GM23248 (cell line): ENCODE measurements around the gene ABCC4. TPM values are rescaled to one million over a fixed set of nuclear protein-coding genes. Genes with fewer than 3 reads are reported as not detected.

Experiments
- DNase-seq: peaks from one replicate; pipeline ENCODE4 v3.0.0-alpha.2; 2015
- H2AFZ ChIP-seq: fragments of 200-600 bp; sonication (generic); 2 replicates; pipeline ENCODE4 v1.6.1; 2016; ENCODE audit warnings: antibody characterized with exemption
- H3F3A ChIP-seq: fragments of 200-600 bp; sonication (generic); 2 replicates; pipeline ENCODE4 v1.6.1; 2016; ENCODE audit warnings: mild to moderate bottlenecking, antibody characterized with exemption, mixed run types; ENCODE audit not compliant: insufficient read depth
- H3K27ac ChIP-seq: fragments of 200-600 bp; sonication (generic); 2 replicates; pipeline ENCODE4 v1.5.1; 2016; ENCODE audit warnings: mild to moderate bottlenecking
- H3K27me3 ChIP-seq: fragments of 200-600 bp; sonication (generic); replicated peaks from 2 replicates; pipeline ENCODE4 v1.6.1; 2016; ENCODE audit warnings: mild to moderate bottlenecking; ENCODE audit not compliant: insufficient read depth
- H3K36me3 ChIP-seq: fragments of 200-600 bp; sonication (generic); 2 replicates; pipeline ENCODE4 v1.6.1; 2016; ENCODE audit warnings: low read depth, mild to moderate bottlenecking
- H3K4me1 ChIP-seq: fragments of 200-600 bp; sonication (generic); 2 replicates; pipeline ENCODE4 v1.6.1; 2016; ENCODE audit warnings: mild to moderate bottlenecking; ENCODE audit not compliant: insufficient read depth
- H3K4me2 ChIP-seq: fragments of 200-600 bp; sonication (generic); one replicate; pipeline ENCODE4 v1.6.1; 2016; ENCODE audit warnings: mild to moderate bottlenecking; ENCODE audit not compliant: unreplicated experiment
- H3K4me3 ChIP-seq: fragments of 200-600 bp; sonication (generic); 2 replicates; pipeline ENCODE4 v1.5.1; 2016; ENCODE audit warnings: mild to moderate bottlenecking
- H3K79me2 ChIP-seq: fragments of 200-600 bp; sonication (generic); 2 replicates; pipeline ENCODE4 v1.6.1; 2016; ENCODE audit warnings: mild to moderate bottlenecking; ENCODE audit not compliant: insufficient read depth
- H3K9ac ChIP-seq: fragments of 200-600 bp; sonication (generic); 2 replicates; pipeline ENCODE4 v1.6.1; 2016; ENCODE audit warnings: mild to moderate bottlenecking
- H3K9me2 ChIP-seq: fragments of 200-600 bp; sonication (generic); 2 replicates; pipeline ENCODE4 v1.6.1; 2016; ENCODE audit warnings: mixed run types, mild to moderate bottlenecking, moderate library complexity; ENCODE audit not compliant: insufficient read depth
- H3K9me3 ChIP-seq: fragments of 200-600 bp; sonication (generic); one replicate; pipeline ENCODE4 v1.6.1; 2017; ENCODE audit warnings: low read depth
- H4K20me1 ChIP-seq: fragments of 200-600 bp; sonication (generic); 2 replicates; pipeline ENCODE4 v1.6.0; 2016; ENCODE audit not compliant: insufficient read depth
- EZH2 ChIP-seq: fragments of 200-600 bp; sonication (generic); IDR thresholded peaks from 2 replicates; pipeline ENCODE4 v1.6.1; 2018; ENCODE audit warnings: antibody characterized with exemption, mild to moderate bottlenecking; ENCODE audit not compliant: insufficient read depth, poor library complexity, severe bottlenecking
- EZH2phosphoT487 ChIP-seq: fragments of 200-600 bp; sonication (generic); IDR thresholded peaks from 2 replicates; pipeline ENCODE4 v1.6.1; 2018; ENCODE audit warnings: antibody characterized with exemption, moderate library complexity, mild to moderate bottlenecking, low read depth; ENCODE audit not compliant: insufficient read depth
- WGBS, 2 experiments: methylation state at CpG; one replicate each; pipeline ENCODE4 v1.1.6; 2015 to 2017; ENCODE audit warnings: low lambda C conversion rate in 2 of 2, low coverage in 1 of 2; ENCODE audit errors: missing lambda C conversion rate in 2 of 2; 5-methylcytosine and 5-hydroxymethylcytosine counted together
- in situ Hi-C: fragments of 300-500 bp; cut with MboI; formaldehyde crosslinking; loops from 2 replicates; pipeline ENCODE4 v1.15.0; 2020
- polyA plus RNA-seq: library from polyadenylated mRNA; unstranded; fragments of >200 nt; fragmentation: Nextera tagmentation; extraction: Ambion mirVana; gene quantifications from 2 replicates; pipeline ENCODE4 v1.2.1, GENCODE V29; 2016
- total RNA-seq: library from RNA; depleted of rRNA; stranded (reverse); fragments of >200 nt; shearing (Covaris generic); gene quantifications from 2 replicates; pipeline ENCODE4 v1.2.3, GENCODE V29; 2014

The ABCC4 gene
- total and polyA plus RNA-seq, 2 experiments from 2014 or later, result 3.9 to 11.2 TPM

- in situ Hi-C loops, result no loop called here
Observed at GRCh38 chr13:95338905-95339304, 37.7 kb upstream of the ABCC4 start.

GRCh38 chr13:95337597-95337996 is 36.3 kb upstream of the ABCC4 start:
- H4K20me1 ChIP-seq, result no peaks in the 10 kb centered on the region
- no peaks in the 10 kb centered on the region for H3K4me1 ChIP-seq
- no peak overlapping the region for H3K4me3 ChIP-seq
- H3K27me3 ChIP-seq, result no peaks in the 10 kb centered on the region
- TF ChIP-seq EZH2phosphoT487, result no peak
- no peak for TF ChIP-seq EZH2
- no peaks in the 10 kb centered on the region for H3K79me2 ChIP-seq
- no peak overlapping the region for H3K27ac ChIP-seq
- H3K4me2 ChIP-seq, result no peak overlapping the region
- WGBS, 2 experiments, result 41 to 55% methylated on average over 3 of the region's 3 CpGs
- H3K9ac ChIP-seq, result no peak overlapping the region
- in situ Hi-C loops, result no loop called here
- no peaks in the 10 kb centered on the region for H3K36me3 ChIP-seq
- H3K9me3 ChIP-seq, result no peaks in the 10 kb centered on the region
- no peak for DNase-seq
- no peaks in the 10 kb centered on the region for H3F3A ChIP-seq
- H3K9me2 ChIP-seq, result no peaks in the 10 kb centered on the region
- no peak overlapping the region for H2AFZ ChIP-seq

More at GRCh38 chr13:95338905-95339304, 37.7 kb upstream of the ABCC4 start:
- Histone ChIP-seq H3K4me1 (no peaks in the 10 kb centered on the region), H2AFZ (no peak overlapping the region), H3K9me3 (no peaks in the 10 kb centered on the region), H3K9me2 (no peaks in the 10 kb centered on the region), H3K27me3 (no peaks in the 10 kb centered on the region), H3K9ac (no peak overlapping the region), H3F3A (no peaks in the 10 kb centered on the region), H3K79me2 (no peaks in the 10 kb centered on the region), H3K36me3 (no peaks in the 10 kb centered on the region), H3K4me2 (no peak overlapping the region), H3K4me3 (no peak overlapping the region), H4K20me1 (no peaks in the 10 kb centered on the region), H3K27ac (no peak overlapping the region)
- DNase-seq, result no peak
- TF ChIP-seq EZH2phosphoT487 (no peak), EZH2 (no peak)
- WGBS, 2 experiments, result 74 to 88% methylated on average over 3 of the region's 3 CpGs

GRCh38 chr13:95335667-95336066 is 34.4 kb upstream of the ABCC4 start:
- Histone ChIP-seq H2AFZ (no peak overlapping the region), H3K27me3 (no peaks in the 10 kb centered on the region), H3K4me2 (no peak overlapping the region), H3K36me3 (no peaks in the 10 kb centered on the region), H3K79me2 (no peaks in the 10 kb centered on the region), H3K4me1 (no peaks in the 10 kb centered on the region), H3K9me2 (no peaks in the 10 kb centered on the region), H3K9me3 (no peaks in the 10 kb centered on the region), H4K20me1 (no peaks in the 10 kb centered on the region), H3K4me3 (no peak overlapping the region), H3F3A (no peaks in the 10 kb centered on the region), H3K9ac (no peak overlapping the region), H3K27ac (no peak overlapping the region)
- no peak for TF ChIP-seq EZH2phosphoT487
- TF ChIP-seq EZH2, result no peak
- in situ Hi-C loops, result no loop called here
- no peak for DNase-seq
- WGBS, 2 experiments, result 66 to 85% methylated on average over 5 to 6 of the region's 6 CpGs

- Histone ChIP-seq H3K9me2 (no peaks in the 10 kb centered on the region), H3K27me3 (no peaks in the 10 kb centered on the region; the same call in 1 of the 2 replicates), H3K9me3 (no peaks in the 10 kb centered on the region), H3K4me2 (no peak overlapping the region), H4K20me1 (no peaks in the 10 kb centered on the region), H3K27ac (no peak overlapping the region), H3K4me1 (no peaks in the 10 kb centered on the region), H3K9ac (no peak overlapping the region), H2AFZ (no peak overlapping the region), H3K36me3 (no peaks in the 10 kb centered on the region), H3K4me3 (no peak overlapping the region), H3K79me2 (no peaks in the 10 kb centered on the region), H3F3A (no peaks in the 10 kb centered on the region)
- in situ Hi-C loops, result no loop called here
- 58% methylated on average over 5 of the region's 5 CpGs for WGBS, 2 experiments
- TF ChIP-seq EZH2phosphoT487, result no peak
- no peak for TF ChIP-seq EZH2
- no peak for DNase-seq
Observed at GRCh38 chr13:95328386-95328785, 27.1 kb upstream of the ABCC4 start.

DNA sequence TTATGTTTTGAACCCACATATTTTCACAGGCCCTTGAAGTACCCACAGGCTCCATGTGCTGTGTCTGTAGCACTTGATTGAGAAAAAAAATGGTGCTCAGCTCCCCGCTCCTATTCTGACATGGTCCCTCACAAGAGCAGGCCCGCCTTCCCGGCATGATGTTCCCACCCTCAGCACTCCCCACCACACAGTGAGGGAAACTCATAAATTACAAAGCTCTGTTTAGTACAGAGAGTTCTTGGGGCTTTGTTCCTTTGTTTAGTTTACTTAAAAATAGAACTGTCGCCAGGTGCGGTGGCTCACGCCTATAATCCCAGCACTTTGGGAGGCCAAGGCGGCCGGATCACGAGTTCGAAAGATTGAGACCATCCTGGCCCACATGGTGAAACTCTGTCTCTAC is 25.9 kb upstream of the ABCC4 start:
- H3K4me1 ChIP-seq, result no peaks in the 10 kb centered on the region
- H3K9me2 ChIP-seq, result no peaks in the 10 kb centered on the region
- no peak overlapping the region for H2AFZ ChIP-seq
- no peak overlapping the region for H3K27ac ChIP-seq
- no peak overlapping the region for H3K9ac ChIP-seq
- TF ChIP-seq EZH2phosphoT487 (no peak), EZH2 (no peak)
- in situ Hi-C loops, result no loop called here
- H3K36me3 ChIP-seq, result no peaks in the 10 kb centered on the region
- no peak overlapping the region for H3K4me3 ChIP-seq
- no peak overlapping the region for H3K4me2 ChIP-seq
- no peaks in the 10 kb centered on the region for H3K9me3 ChIP-seq
- H4K20me1 ChIP-seq, result no peaks in the 10 kb centered on the region
- 73 to 77% methylated on average over 10 of the region's 10 CpGs for WGBS, 2 experiments
- H3F3A ChIP-seq, result no peaks in the 10 kb centered on the region
- H3K79me2 ChIP-seq, result no peaks in the 10 kb centered on the region
- DNase-seq, result no peak
- no peaks in the 10 kb centered on the region; the same call in 1 of the 2 replicates for H3K27me3 ChIP-seq
